ENCODE results near the gene FBXO47. TPM values are rescaled to one million over a fixed set of nuclear protein-coding genes. Genes with fewer than 3 reads are reported as not detected.

FBXO47 gene
- total RNA-seq: under 1 TPM in 1 of 2 donors, not detected in 1; 0.16 TPM

GRCh38 chr17:38967290-38967738 is at the start of gene FBXO47:
TSS of gene FBXO47 (minus strand) at chr17:38967403. CDS start at chr17:38963025, 4,378 bp downstream.
- ATAC-seq (replicated peaks in 1 of 2) (peak; percentile 98), DNase-seq (peak; percentile 82 to 91)
- H3K4me3 Mint-ChIP-seq: peak within 1 kb of the TSS; percentile 82 to 87
- H3K36me3 Mint-ChIP-seq (ENCODE audit: insufficient read depth in 2 of 2): no peaks in the 10 kb centered on the region
- peaks cover 20% of the 10 kb centered on the region for H3K4me1 Mint-ChIP-seq (ENCODE audit: low read depth)
- H3K9me3 Mint-ChIP-seq: no peaks in the 10 kb centered on the region
- peak within 1 kb of the TSS; percentile 29 for H3K27ac Mint-ChIP-seq
- H3K27me3 Mint-ChIP-seq (ENCODE audit: low read depth): no peaks in the 10 kb centered on the region

- H3K9me3 Mint-ChIP-seq: no peaks in the 10 kb centered on the region
- no peaks in the 10 kb centered on the region for H3K27me3 Mint-ChIP-seq (ENCODE audit: low read depth)
- H3K27ac Mint-ChIP-seq: no peak overlapping the region
- DNase-seq: no peak
- H3K4me3 Mint-ChIP-seq: no peak overlapping the region
- peak in 1 of 2 donors; percentile 49 for ATAC-seq (replicated peaks in 1 of 2)
- no peaks in the 10 kb centered on the region for H3K36me3 Mint-ChIP-seq (ENCODE audit: insufficient read depth in 2 of 2)
- H3K4me1 Mint-ChIP-seq (ENCODE audit: low read depth): peaks cover 26% of the 10 kb centered on the region
Observed at GRCh38 chr17:39016193-39017153, 49.3 kb upstream of the FBXO47 start.

- Mint-ChIP-seq H3K36me3 (ENCODE audit: insufficient read depth in 2 of 2) (no peaks in the 10 kb centered on the region), H3K27ac (no peak overlapping the region), H3K4me1 (ENCODE audit: low read depth) (peaks cover 26% of the 10 kb centered on the region), H3K27me3 (ENCODE audit: low read depth) (no peaks in the 10 kb centered on the region), H3K9me3 (no peaks in the 10 kb centered on the region), H3K4me3 (no peak overlapping the region)
- ATAC-seq (replicated peaks in 1 of 2) (no peak), DNase-seq (no peak)
Observed at GRCh38 chr17:39015546-39015935, 48.3 kb upstream of the FBXO47 start.

GRCh38 chr17:39014795-39015545 is 47.8 kb upstream of the FBXO47 start:
- no peak overlapping the region for H3K4me3 Mint-ChIP-seq
- no peaks in the 10 kb centered on the region for H3K27me3 Mint-ChIP-seq (ENCODE audit: low read depth)
- H3K36me3 Mint-ChIP-seq (ENCODE audit: insufficient read depth in 2 of 2): no peaks in the 10 kb centered on the region
- ATAC-seq (replicated peaks in 1 of 2) (no peak), DNase-seq (no peak)
- H3K4me1 Mint-ChIP-seq (ENCODE audit: low read depth): peaks cover 26% of the 10 kb centered on the region
- H3K9me3 Mint-ChIP-seq: no peaks in the 10 kb centered on the region
- H3K27ac Mint-ChIP-seq: no peak overlapping the region

GRCh38 chr17:39014044-39014794 is 47.0 kb upstream of the FBXO47 start:
- peaks cover 26% of the 10 kb centered on the region for H3K4me1 Mint-ChIP-seq (ENCODE audit: low read depth)
- ATAC-seq (replicated peaks in 1 of 2) (no peak), DNase-seq (no peak)
- H3K4me3 Mint-ChIP-seq: no peak overlapping the region
- H3K27ac Mint-ChIP-seq: no peak overlapping the region
- no peaks in the 10 kb centered on the region for H3K9me3 Mint-ChIP-seq
- H3K27me3 Mint-ChIP-seq (ENCODE audit: low read depth): no peaks in the 10 kb centered on the region
- H3K36me3 Mint-ChIP-seq (ENCODE audit: insufficient read depth in 2 of 2): no peaks in the 10 kb centered on the region

- Mint-ChIP-seq H3K27me3 (ENCODE audit: low read depth) (no peaks in the 10 kb centered on the region), H3K27ac (no peak overlapping the region), H3K36me3 (ENCODE audit: insufficient read depth in 2 of 2) (no peaks in the 10 kb centered on the region), H3K4me1 (ENCODE audit: low read depth) (peaks cover 14% of the 10 kb centered on the region), H3K9me3 (no peaks in the 10 kb centered on the region), H3K4me3 (no peak overlapping the region)
- no peak for ATAC-seq (replicated peaks in 1 of 2)
- DNase-seq: no peak
Observed at GRCh38 chr17:39012725-39013124, 45.5 kb upstream of the FBXO47 start.

GRCh38 chr17:39011907-39012468 is 44.8 kb upstream of the FBXO47 start:
- Mint-ChIP-seq H3K4me3 (no peak overlapping the region), H3K27ac (no peak overlapping the region), H3K27me3 (ENCODE audit: low read depth) (no peaks in the 10 kb centered on the region), H3K4me1 (ENCODE audit: low read depth) (peaks cover 7% of the 10 kb centered on the region), H3K36me3 (ENCODE audit: insufficient read depth in 2 of 2) (no peaks in the 10 kb centered on the region), H3K9me3 (no peaks in the 10 kb centered on the region)
- DNase-seq: no peak
- ATAC-seq (replicated peaks in 1 of 2): no peak

GRCh38 chr17:39009581-39010001 is 42.4 kb upstream of the FBXO47 start:
- Mint-ChIP-seq H3K27ac (no peak overlapping the region), H3K36me3 (ENCODE audit: insufficient read depth in 2 of 2) (no peaks in the 10 kb centered on the region), H3K27me3 (ENCODE audit: low read depth) (no peaks in the 10 kb centered on the region), H3K9me3 (no peaks in the 10 kb centered on the region), H3K4me1 (ENCODE audit: low read depth) (no peaks in the 10 kb centered on the region), H3K4me3 (no peak overlapping the region)
- DNase-seq (no peak), ATAC-seq (replicated peaks in 1 of 2) (no peak)

GRCh38 chr17:39008633-39009032 is 41.4 kb upstream of the FBXO47 start:
- H3K36me3 Mint-ChIP-seq (ENCODE audit: insufficient read depth in 2 of 2): peaks cover 0 to 2% of the 10 kb centered on the region in 2 donors
- ATAC-seq (replicated peaks in 1 of 2) (no peak), DNase-seq (no peak)
- peaks cover 6% of the 10 kb centered on the region for H3K4me1 Mint-ChIP-seq (ENCODE audit: low read depth)
- no peaks in the 10 kb centered on the region for H3K9me3 Mint-ChIP-seq
- no peak overlapping the region for H3K4me3 Mint-ChIP-seq
- H3K27ac Mint-ChIP-seq: no peak overlapping the region
- H3K27me3 Mint-ChIP-seq (ENCODE audit: low read depth): no peaks in the 10 kb centered on the region

GRCh38 chr17:39002991-39003715 is 36.0 kb upstream of the FBXO47 start:
- H3K27me3 Mint-ChIP-seq (ENCODE audit: low read depth): no peaks in the 10 kb centered on the region
- H3K4me1 Mint-ChIP-seq (ENCODE audit: low read depth): peaks cover 30% of the 10 kb centered on the region
- ATAC-seq (replicated peaks in 1 of 2) (peak; percentile 48 to 58), DNase-seq (peak; percentile 33 to 36)
- H3K4me3 Mint-ChIP-seq: peak overlapping the region; percentile 39 to 67
- H3K27ac Mint-ChIP-seq: peak overlapping the region; percentile 18
- H3K9me3 Mint-ChIP-seq: peaks cover 0 to 2% of the 10 kb centered on the region in 2 donors
- peaks cover 1 to 3% of the 10 kb centered on the region in 2 donors for H3K36me3 Mint-ChIP-seq (ENCODE audit: insufficient read depth in 2 of 2)

GRCh38 chr17:39001703-39002637 is 34.8 kb upstream of the FBXO47 start:
- Mint-ChIP-seq H3K9me3 (peaks cover 0 to 4% of the 10 kb centered on the region in 2 donors), H3K4me1 (ENCODE audit: low read depth) (peaks cover 30% of the 10 kb centered on the region), H3K27me3 (ENCODE audit: low read depth) (no peaks in the 10 kb centered on the region), H3K4me3 (peak overlapping the region in 1 of 2 donors; percentile 67), H3K27ac (no peak overlapping the region), H3K36me3 (ENCODE audit: insufficient read depth in 2 of 2) (peaks cover 6 to 14% of the 10 kb centered on the region in 2 donors)
- ATAC-seq (replicated peaks in 1 of 2) (no peak), DNase-seq (no peak)

Measured in activated T-cell treated with anti-CD3 and anti-CD28 coated beads, Interleukin-2, amount 50 U/mL, for 72 hours (primary cell).